HG03039 (cell line): Measurements from ENCODE around the gene ICAM2.
A peak's percentile ranks its signal among the peaks of the same experiment; 100 is the strongest.

Experiments used
- ATAC-seq: cut with Tn5 transposase; IDR thresholded peaks from one replicate; pipeline ENCODE4 v1.9.1; 2021; ENCODE audit warnings: mild to moderate bottlenecking, moderate library complexity; ENCODE audit not compliant: unreplicated experiment

The ICAM2 gene

DNA sequence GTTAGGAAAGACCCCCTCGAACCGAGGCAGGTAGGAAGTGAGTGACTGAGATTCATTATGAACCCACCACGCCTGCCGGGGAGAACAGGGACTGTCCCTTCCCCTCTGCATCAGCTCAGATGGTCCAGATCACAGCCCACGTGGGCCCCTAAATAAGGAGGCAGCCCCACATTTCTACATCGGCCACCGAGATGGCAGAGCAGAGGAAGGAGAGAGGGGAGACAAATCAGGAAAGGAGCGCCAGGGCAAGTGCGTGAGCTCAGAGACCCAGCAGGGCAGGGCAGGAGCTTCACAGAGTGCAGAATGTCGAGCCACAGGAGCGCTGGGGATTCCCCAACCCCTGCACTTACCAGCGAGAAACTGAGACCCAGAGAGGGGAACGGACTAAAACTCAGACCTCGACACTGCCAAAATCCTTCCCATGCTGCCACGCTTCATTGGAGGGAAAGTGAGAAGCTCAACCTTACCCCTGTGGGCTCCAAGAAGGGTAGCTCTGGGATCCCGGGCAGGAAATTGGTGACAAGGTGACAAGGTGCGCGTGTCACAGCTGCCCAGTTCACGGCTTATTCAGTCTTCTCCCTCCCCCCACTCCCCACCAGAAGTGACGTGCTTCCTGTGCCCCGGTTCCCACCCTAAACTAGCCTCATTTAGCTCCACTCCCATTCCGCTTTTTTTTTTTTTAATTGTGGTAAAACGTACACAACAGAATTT lies at the start of gene ICAM2:
TSS of gene ICAM2 (minus strand) at position 578 of the 711 bp plus-strand sequence. CDS start 13,942 bp downstream, outside the sequence.
- ATAC-seq: peak; percentile 62

DNA sequence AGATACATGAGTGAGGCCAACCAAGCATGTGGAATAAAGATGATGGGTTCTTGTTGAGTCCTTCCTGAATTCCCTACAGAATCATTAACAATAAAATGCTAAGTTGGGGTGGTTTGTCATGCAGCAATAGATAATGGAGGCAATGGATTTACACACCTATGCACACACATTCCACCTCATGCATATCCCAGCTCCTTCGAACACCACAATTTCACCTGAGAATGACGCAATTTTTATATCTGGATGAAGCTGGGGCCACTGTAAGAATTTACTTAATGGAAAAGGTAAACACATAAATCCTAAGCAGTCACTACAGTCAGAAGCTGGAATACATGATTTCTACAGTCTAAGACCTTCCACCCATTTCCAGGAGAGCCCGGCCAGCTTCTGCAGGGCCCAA lies 49.8 kb upstream of the ICAM2 start:
- no peak for ATAC-seq

DNA sequence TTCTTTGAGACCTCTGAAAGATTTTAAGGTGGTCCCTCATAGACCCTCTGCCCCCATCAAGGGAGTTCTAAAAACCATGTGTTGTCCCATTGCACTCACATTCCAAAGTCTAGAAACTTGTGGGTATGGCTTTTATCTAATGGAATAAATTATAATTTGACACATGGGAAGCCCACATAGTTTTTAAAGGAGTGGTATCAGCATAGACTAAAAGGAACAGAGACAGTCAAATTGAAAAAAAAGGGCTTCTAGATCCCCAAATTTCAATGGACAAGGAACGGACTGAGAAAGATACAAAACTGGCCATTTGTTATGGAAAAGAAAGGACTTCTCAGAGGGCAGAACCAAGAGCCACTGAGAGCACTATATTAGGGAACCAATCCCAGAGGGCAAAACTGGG lies 48.7 kb upstream of the ICAM2 start:
- no peak for ATAC-seq

DNA sequence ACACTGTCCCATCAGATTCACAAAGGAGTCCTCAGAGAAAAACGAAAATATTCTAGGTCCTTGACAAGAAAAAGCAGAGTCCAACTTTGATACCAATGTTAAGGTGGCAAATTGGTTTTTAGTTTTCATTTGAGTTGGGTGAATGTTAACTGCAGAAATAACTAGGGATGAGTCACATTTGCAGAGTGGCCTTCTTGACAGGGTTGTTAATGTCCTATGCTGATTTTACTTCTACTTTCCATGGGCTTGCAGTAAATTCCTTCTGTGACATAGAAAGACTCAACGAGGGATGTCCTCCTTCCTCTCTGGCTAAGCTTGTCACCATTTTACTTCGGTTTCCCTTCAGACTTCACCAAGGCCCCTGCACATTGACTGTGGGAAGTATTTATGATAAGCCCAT lies 47.2 kb upstream of the ICAM2 start:
- no peak for ATAC-seq

DNA sequence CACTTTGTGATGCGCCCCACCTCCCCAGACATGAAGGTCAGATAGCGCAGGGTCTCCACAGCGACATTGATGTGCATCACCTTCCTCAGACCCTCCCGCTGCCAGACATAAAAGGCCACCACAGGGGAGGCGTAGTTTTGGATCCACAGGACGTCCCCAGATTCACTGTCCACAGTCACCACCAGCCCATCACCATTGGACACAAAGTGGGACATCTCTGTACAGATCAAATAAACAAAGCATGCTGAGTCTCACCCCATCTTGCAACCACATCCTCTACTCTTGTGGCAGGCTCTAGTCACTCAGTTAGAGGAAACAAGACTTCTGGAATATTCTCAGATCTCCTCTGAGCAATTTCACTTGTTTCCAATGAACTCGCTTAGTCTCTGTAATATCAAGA lies 46.3 kb upstream of the ICAM2 start:
- ATAC-seq: no peak

DNA sequence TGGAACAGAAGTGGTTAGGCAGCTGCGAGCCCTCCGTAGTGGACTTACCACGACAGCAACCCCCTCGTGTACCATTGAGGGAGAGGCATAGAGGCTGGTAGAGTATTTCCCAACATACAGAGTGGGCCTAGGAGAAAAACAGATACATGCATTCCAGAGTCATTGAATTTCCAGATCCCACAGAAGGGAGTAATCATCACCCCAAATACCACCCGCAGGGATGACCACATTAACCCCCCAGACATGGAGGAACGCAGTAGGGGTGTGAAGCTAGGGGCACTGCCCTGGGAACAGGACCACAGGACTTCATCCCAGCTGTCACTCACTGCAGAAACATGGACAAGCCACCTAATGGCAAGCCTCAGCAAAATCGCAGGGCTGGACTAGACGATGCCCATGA lies 44.7 kb upstream of the ICAM2 start:
- ATAC-seq: no peak

DNA sequence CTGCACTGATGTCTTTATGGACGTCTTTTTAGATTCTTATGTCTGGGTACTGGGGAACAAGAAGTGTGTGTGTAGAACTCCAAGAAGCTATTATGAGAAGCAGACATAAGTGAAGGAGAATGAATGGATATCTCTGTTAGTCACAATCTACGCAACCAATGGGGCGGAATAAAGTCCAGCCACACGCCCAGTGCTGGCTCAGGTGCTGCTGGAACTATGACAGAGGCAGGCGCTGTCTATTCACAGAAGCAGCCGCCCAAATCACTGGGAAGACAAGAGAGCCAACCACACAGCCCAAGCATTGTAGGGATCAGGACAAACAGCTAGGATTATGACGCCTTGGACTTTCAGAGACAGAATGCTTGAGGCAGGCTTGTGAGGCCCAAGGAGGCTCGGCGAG lies 43.9 kb upstream of the ICAM2 start:
- no peak for ATAC-seq

DNA sequence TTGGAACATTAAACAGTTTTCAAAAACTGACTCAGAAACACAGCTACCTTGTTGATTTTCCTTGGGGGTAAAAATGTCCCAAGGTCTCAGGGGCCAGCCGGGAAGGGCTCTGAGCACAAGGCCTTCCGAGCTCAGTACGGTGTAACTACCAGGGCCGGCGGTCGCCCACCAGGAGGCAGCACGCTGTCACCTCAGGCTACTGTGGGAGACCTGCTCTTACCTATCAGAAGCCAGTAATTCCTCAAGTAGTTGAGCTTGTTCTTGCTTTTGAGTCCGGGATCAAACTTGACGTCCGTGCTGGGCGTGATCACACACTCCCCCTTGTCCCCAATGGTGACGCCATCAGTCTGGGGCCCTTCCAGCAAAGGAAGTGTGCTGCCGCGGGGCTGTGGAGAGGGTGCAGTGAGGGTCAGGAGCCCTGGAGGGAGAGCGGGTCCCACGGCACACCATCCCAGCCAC lies 43.4 kb upstream of the ICAM2 start:
- no peak for ATAC-seq

DNA sequence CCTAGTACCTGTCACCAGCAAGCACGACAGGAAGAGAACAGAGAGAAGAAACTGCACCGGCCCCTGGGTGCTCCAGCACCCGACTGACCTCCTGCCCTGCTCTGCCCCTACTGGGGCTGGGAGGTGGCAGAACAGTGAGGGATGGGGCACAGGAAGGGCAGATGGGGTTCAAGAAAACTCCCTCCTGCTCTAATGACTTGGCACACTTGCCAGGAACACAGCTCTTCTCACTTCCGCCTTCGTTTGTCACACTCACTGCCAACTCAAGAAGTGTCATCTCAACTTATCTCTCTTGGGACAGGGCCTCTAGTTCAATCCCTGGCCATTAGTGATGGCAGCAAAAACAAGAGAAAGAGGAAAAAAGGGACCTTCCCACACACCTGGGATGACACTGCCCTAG lies 42.7 kb upstream of the ICAM2 start:
- no peak for ATAC-seq

DNA sequence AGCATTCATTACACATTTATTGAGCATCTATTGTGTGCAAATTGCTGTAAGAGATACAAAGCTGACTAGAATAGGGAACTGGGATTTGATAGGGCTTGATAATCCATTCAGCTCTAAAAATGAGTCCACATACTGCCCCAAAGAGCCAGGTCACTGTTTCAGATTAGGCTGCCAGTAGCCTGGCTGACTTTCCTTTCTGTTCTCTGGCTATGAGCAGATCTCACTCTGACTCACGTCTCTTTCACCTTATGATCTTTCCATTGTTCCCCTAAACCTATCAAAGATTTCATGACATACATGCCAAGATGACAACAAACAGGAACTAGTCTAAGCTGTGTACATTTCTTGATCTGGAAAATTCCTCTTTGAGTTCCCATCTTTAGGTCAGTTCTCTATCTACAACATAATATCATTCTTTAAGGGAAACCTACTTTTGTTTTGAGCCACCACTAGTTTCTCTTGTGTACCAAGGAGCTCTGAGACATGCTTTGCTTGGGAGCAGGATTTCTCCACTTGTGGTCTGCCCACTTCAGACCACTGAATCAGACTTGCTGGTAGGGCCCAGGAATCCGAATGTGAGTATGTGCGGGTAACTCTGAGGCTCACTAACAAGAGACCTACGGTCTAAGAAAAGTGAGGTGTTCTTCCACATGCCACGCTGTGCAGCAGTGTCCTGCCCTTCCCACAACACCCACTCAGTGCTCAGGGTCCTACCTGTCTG lies 40.9 kb upstream of the ICAM2 start:
- ATAC-seq: no peak

DNA sequence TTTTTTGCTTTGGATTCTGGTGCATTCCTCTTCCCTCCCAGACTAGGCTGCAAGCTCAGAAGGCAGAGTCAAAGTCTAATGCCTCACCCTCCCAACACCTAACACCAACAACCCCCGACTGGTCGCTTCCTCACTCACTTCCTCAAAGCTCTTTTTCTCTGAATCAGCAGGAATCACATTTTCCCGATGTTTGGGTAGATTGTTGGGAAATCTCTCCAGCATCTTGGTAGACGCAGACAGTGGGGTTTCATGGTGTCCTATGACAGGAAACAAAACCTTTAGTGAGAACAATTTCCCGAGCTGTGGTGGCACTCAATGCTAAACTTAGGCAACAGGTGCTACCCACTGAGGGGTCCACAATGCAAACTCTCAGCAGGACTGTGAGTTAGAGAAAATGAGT lies 39.9 kb upstream of the ICAM2 start:
- no peak for ATAC-seq

DNA sequence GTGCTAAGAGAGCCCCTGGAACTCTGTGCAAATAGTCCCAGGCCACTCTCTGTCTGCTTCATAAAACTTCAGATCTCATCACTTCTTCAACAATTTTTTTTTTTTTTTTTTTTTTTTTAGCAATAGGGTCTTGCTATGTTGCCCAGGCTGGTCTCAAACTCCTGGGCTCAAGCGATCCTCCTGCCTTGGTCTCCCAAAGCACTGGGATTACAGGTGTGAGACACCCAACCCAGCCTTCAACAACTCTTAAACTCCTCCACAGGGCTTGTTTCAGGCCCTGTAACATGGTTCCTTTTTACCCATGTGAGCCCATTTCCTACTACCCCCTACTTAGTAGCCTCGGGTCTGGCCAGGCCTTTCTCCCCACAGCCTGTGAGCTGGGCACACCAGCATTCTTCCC lies 39.3 kb upstream of the ICAM2 start:
- ATAC-seq: no peak

DNA sequence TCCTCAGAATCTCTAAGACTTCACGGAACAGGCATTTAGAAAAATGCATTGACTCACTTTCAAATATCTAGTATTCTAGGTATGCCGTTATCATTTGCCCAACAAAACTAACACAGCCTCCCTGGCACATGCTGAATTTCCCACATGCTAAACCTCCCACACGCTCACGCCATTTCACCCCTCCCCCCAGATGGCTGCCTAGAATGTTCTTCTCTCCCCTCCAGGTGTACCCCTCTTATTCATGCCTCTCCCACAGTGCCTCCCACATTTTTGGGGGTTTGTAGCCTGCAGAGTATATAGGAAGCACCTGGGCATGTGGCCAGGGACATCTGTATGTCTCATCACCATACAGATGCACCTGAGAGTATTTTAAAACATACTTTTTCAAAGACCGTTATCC lies 38.2 kb upstream of the ICAM2 start:
- no peak for ATAC-seq

DNA sequence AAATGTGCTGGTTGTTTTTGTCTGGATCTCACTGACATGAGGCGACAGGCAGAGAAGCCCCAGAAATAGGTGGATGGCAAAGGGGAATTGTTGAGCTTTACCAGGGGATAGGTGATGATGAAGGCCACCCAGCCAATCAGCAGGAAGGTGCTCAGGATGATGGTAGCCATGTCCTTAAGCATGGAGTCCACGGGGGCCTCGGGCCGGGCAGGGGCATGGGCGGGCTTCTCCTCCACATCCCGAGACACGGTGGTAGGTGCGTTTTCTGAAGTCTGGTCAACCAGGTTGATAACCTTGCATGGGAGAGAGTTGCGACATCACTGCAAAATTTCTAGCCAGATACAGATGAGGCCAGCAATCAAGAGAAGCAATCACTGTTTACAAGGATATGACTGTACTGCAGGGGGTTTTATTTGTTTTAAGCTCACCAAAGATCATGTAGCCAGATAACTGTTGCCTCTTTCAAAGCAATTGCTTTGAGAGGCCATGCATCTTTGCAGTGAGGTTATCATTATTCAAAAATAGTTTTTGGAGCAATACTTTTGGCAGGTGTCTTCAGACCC lies 37.3 kb upstream of the ICAM2 start:
- no peak for ATAC-seq

DNA sequence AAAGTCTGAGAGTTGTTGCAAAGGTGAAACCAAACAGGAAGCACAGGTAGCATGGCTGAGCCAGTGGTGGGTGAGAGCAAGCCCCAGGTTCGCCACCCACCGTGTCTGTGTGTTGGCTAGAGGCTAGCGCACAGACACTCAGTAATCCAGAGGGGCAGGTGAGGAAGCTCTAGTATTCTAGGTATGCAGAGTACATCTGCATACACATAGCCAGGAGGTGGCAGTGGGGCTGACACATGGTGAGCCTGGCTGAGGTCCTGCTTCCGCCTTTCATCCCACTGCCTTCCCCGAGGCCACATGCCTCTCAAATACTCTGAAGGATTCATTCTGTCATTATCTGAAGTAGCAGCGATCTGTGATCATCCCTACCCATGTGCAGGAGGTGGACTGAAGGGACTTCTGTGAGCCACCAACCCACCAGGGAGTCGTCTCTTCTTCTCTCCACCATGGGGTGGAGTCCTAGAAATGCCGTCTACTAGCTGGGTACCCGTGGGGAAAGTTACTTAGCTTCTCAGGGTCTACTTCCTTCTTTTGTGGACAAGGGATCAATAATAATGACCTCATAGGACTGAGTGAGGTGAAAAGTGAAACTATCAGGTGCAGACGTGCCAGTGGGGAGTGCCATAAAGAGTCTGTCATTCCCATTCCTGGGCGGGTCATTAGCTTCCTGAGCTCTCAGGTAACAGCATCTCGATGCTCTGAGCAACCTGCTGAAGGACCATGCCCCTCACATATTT lies 36.0 kb upstream of the ICAM2 start:
- peak; percentile 43 for ATAC-seq

DNA sequence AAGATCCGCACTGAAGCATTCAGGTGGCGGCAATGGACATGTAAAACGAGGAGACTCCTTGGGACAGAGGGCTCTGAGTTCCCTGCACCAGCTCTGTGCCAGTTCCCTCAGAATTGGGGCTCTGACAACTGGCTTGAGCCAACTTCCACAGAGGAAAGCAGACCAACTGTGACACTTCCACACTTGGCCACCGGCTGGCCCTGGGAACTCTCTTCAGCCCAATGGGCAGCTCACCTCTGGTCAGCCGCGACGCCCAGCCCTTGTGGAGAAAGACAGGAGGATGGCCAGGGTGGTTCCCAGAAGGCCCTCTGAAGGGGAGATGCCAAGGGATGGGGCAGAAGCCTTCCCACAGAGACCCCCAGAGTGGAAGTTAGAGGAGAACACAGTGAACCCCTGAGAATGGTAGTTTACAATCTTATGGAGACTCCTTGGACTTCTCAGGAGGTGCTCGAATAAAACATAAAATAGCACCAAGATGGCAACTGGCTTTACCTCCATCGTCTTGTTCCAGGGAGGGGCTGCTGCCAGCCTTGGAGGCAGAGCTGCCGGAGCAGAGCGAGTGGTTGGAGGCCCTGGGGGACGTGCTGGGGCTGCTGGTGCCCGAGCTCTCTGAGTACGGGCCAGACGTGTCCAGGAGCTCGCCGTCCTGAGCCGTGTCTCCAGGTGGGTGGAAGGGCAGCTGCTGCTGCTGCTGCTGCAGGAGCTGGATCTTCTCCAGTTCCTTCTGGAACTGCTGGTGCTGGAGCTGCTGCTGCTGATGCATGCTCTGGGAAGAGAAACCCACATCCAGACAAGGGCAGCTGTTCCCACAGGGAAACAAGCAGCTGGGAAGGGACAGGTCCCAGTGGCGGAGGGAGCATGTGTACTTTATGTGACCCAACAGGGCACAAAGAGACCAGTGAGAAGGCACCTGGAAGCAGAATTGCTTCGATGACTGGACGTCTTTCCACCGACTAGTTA lies 35.0 kb upstream of the ICAM2 start:
- no peak for ATAC-seq

DNA sequence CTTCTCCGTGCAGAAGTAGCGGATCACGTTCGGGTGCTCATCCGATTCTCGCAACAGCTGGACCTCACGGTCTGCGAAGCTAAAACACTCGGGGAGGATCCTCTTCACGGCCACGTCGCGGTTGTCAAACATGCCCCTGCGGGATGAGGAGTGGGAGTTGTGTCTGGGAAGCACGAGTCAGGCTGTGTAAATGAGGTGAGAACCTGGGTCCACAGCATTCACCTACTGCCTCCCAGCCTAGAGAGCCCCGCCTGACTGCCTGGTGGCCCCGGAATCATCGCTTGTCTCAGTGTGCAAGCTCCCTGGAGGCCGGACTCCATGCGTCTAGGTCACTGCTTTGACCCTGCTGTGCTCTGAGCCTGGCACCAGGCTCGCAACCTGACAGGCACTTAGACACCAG lies 33.9 kb upstream of the ICAM2 start:
- ATAC-seq: no peak

DNA sequence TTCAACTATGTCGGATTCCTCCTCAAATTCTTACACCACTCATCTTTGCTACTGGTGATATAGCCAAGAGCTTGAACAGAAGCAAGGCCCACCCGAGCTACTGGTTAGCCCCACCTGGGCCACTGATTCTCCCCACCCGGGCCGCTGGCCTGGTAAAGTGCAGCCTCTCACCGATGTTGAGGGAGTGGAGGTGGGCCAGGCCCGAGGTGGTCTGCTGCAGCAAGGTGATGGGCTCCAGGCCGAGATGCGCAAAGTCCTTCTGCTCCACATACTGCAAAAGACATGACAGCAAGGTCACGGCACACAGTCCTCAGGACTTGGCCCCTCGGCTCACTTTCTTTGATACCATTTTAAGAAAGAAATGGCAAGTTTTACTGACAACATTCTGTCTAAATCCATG lies 32.7 kb upstream of the ICAM2 start:
- ATAC-seq: no peak

DNA sequence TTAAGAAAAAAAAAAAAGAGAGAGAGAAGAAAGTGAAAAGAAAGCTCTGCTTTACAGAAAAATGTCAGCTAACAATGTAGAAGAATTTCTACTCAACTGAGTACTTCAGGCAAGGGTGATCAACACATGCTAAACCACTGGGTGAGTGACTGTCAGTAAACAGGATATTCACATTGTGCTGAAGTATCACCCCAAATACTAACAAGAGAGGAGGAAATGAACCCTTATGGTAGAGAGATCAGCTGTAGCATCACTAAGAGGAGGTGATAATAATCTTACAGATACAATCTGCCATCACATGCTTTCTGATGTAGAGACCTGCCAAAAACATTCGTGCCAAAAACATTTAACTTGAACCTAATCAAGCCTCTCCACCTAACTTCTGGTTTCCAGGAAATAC lies 30.7 kb upstream of the ICAM2 start:
- ATAC-seq: no peak

DNA sequence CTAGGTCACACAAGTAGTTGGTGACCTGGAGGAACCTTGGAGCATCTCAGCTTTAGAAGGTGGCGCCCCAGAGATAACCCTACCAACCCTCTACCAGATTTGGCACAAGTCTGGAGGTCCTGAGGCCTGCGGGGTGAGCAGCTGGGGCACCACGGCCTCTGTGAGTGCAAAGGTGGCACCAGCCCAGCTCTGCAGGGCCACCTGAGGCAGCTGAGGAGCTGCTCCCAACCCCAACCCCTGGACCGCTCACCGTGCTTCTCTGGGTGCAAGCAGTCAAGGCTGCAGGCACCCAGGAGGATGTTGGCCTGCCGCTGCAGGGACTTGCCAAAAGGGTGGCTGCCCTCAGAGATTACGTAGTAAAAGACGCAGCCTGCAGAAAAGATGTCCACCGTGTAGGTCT lies 28.4 kb upstream of the ICAM2 start:
- no peak for ATAC-seq
